Measurements from ENCODE around the gene BTBD7.

BTBD7 gene

GRCh38 chr14:93199031-93199430 is 133.8 kb downstream of the BTBD7 start:
- no peak for TF ChIP-seq CTCF (conservative IDR thresholded peaks at IDR 0.05; ENCODE audit: low read length)
- no peak for DNase-seq (ENCODE audit: low read depth)
- no peak overlapping the region for H3K4me3 ChIP-seq (ENCODE audit: low read length)

GRCh38 chr14:93195316-93195999 is 137.4 kb downstream of the BTBD7 start:
- H3K4me3 ChIP-seq (ENCODE audit: low read length) = no peak overlapping the region
- no peak for DNase-seq (ENCODE audit: low read depth)
- no peak for TF ChIP-seq CTCF (conservative IDR thresholded peaks at IDR 0.05; ENCODE audit: low read length)
